ENCODE data around the gene EPS8L1. TPM values are rescaled to one million over a fixed set of nuclear protein-coding genes. Genes with fewer than 3 reads are reported as not detected.

EPS8L1 gene
- total RNA-seq, 1 donor: 0.84 TPM

DNA sequence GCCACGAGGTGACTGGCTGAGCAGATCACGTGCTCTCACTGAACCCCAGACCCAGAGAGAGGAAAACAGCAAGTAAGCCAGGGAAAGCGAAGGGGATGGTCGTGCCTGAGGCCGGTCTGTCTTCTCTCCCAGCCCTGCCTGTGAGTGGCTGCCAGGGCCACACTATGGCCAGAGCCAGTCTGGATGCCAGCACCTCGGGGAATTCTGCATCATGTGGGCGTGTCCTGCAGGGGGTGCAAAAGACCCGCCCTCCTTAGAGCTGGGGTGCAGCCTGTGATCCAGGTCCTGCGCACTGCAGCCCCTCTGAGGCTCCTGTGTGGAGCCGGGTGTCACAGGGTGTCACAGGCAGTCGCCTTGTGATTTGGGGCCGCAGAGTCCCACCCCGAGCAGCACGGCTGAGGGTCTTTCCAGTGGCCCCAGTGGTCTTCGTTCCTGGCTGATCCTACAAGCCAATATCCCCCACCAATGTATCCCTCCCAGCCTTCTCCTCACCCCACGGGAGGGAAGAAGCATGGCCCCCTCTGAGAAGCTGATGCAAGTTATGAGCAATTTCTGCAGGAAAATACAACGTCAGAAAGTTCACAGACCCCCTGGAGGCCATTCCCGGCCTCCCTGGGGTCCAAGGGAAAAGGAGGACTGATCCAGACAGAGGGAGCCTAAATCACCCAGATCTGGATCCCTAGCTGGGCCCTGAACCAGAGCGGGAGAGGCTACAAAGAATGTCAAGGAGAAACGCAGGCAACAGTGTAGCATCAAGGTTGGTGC is 34.0 kb downstream of the EPS8L1 start:
- H3K9me3 ChIP-seq (ENCODE audit: low read depth, low read length): no peaks in the 10 kb centered on the region
- H3K4me1 ChIP-seq (ENCODE audit: insufficient read depth, low read length): no peaks in the 10 kb centered on the region
- H3K4me3 ChIP-seq (ENCODE audit: low read length): no peak overlapping the region
- no peaks in the 10 kb centered on the region for H3K27me3 ChIP-seq (ENCODE audit: insufficient read depth, low read length)

DNA sequence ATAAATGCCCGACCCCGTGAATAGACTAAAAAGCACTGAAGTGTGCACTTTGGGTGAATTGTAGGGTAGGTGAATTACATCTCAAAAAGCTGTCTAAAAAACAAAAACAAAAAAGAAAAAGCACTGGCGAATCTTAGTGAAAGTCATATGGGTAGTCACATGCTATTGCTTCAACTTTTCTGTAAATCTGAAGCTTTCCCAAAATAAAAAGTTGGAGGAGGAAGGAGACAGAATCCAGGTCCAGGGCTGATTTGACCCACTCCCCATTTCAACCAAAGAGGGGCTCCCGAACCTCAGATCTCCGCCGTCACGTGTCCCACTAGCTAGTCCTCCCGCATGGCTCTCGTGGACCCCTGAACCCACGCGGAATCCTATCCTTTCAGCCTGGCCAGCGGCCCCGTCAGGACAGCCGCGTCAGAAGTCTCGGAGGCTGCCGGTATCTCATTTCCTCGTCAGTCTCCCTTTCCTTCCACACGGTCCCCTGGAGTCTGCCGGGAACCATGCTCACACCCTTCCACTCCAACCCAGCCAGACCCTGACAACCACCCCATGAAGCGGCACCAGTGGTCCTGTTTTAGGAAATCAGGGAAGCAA is 35.7 kb downstream of the EPS8L1 start:
- H3K9me3 ChIP-seq (ENCODE audit: low read depth, low read length): no peaks in the 10 kb centered on the region
- H3K27me3 ChIP-seq (ENCODE audit: insufficient read depth, low read length): no peaks in the 10 kb centered on the region
- no peak overlapping the region for H3K4me3 ChIP-seq (ENCODE audit: low read length)
- peaks cover 13% of the 10 kb centered on the region for H3K4me1 ChIP-seq (ENCODE audit: insufficient read depth, low read length)

- Histone ChIP-seq H3K27me3 (ENCODE audit: insufficient read depth, low read length) (no peaks in the 10 kb centered on the region), H3K9me3 (ENCODE audit: low read depth, low read length) (no peaks in the 10 kb centered on the region), H3K4me1 (ENCODE audit: insufficient read depth, low read length) (peaks cover 17% of the 10 kb centered on the region), H3K4me3 (ENCODE audit: low read length) (no peak overlapping the region)
These were observed 36.6 kb downstream of the EPS8L1 start for GRCh38 chr19:55112246-55112776.

DNA sequence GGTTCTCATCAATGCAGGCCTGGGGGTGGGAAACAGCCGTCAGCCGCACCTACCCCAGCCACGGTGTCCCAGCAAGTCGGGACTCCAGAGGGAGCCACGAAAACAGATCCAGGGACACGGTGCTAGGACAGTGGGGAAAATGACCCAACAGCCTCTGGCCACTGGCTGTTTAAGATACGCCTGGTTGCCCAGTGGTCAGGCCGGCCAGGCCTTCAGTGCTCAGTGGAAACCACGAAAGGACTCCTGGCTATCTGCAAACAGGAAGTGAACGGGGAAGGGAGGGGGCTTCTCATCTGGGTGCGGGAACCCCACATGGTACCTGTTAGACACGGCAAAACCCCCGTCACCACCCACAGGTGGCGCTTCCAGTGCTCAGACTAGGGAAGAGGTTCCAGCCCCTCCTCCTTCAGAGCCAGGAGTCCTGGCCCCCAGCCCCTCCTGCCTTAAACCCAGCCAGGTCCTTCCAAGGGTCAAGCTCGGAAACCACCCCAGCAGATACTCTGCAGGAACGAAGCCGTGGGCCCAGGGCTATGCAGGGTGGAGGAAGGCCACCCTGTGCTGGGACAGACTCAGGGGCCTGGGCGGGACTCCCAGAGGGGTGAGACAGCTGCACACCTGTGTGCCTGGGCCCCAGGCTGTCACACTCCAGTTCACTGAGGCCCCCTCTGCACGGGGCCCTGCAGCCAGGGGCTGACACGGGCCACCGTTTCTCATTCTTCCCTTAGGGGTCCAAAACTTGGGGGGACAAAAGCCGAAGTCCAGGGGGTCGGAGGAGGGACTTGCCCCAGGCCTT is 37.3 kb downstream of the EPS8L1 start:
- Histone ChIP-seq H3K4me3 (ENCODE audit: low read length) (no peak overlapping the region), H3K9me3 (ENCODE audit: low read depth, low read length) (no peaks in the 10 kb centered on the region), H3K27me3 (ENCODE audit: insufficient read depth, low read length) (no peaks in the 10 kb centered on the region), H3K4me1 (ENCODE audit: insufficient read depth, low read length) (peaks cover 18% of the 10 kb centered on the region)

DNA sequence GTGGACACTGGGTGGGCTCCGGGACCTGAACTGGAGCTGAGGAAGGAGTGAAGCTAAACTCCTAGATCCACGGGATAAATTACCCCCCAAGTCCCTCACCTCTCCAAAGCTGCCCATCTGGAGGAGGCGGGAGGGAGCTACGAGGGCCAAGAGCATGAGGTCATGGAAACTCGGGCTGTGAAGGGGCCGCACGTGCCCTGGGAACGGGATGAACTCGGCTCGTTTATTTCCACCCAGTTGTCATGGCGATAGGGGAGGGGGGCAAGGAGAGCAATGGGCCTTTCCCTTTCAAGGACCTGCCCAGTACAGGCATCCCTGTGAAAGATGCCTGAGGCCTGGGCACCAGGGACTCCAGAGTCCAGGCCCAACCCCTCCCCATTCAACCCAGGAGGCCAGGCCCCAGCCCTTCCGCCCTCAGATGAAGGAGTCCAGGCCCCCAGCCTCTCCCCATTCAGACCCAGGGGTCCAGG is 37.9 kb downstream of the EPS8L1 start:
- no peak overlapping the region for H3K4me3 ChIP-seq (ENCODE audit: low read length)
- no peaks in the 10 kb centered on the region for H3K9me3 ChIP-seq (ENCODE audit: low read depth, low read length)
- peaks cover 25% of the 10 kb centered on the region for H3K4me1 ChIP-seq (ENCODE audit: insufficient read depth, low read length)
- no peaks in the 10 kb centered on the region for H3K27me3 ChIP-seq (ENCODE audit: insufficient read depth, low read length)

GRCh38 chr19:55114566-55115145 is 39.0 kb downstream of the EPS8L1 start:
- Histone ChIP-seq H3K9me3 (ENCODE audit: low read depth, low read length) (no peaks in the 10 kb centered on the region), H3K4me1 (ENCODE audit: insufficient read depth, low read length) (peaks cover 30% of the 10 kb centered on the region), H3K4me3 (ENCODE audit: low read length) (no peak overlapping the region), H3K27me3 (ENCODE audit: insufficient read depth, low read length) (no peaks in the 10 kb centered on the region)

DNA sequence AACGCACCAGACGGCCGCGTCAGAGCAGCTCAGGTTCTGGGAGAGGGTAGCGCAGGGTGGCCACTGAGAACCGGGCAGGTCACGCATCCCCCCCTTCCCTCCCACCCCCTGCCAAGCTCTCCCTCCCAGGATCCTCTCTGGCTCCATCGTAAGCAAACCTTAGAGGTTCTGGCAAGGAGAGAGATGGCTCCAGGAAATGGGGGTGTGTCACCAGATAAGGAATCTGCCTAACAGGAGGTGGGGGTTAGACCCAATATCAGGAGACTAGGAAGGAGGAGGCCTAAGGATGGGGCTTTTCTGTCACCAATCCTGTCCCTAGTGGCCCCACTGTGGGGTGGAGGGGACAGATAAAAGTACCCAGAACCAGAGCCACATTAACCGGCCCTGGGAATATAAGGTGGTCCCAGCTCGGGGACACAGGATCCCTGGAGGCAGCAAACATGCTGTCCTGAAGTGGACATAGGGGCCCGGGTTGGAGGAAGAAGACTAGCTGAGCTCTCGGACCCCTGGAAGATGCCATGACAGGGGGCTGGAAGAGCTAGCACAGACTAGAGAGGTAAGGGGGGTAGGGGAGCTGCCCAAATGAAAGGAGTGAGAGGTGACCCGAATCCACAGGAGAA is 39.9 kb downstream of the EPS8L1 start:
- Histone ChIP-seq H3K4me1 (ENCODE audit: insufficient read depth, low read length) (peaks cover 30% of the 10 kb centered on the region), H3K27me3 (ENCODE audit: insufficient read depth, low read length) (no peaks in the 10 kb centered on the region), H3K4me3 (ENCODE audit: low read length) (no peak overlapping the region), H3K9me3 (ENCODE audit: low read depth, low read length) (no peaks in the 10 kb centered on the region)

- Histone ChIP-seq H3K9me3 (ENCODE audit: low read depth, low read length) (no peaks in the 10 kb centered on the region), H3K4me1 (ENCODE audit: insufficient read depth, low read length) (peaks cover 30% of the 10 kb centered on the region), H3K4me3 (ENCODE audit: low read length) (peak overlapping the region; percentile 68), H3K27me3 (ENCODE audit: insufficient read depth, low read length) (no peaks in the 10 kb centered on the region)
These were observed 40.7 kb downstream of the EPS8L1 start for GRCh38 chr19:55116232-55116858.

- Histone ChIP-seq H3K9me3 (ENCODE audit: low read depth, low read length) (no peaks in the 10 kb centered on the region), H3K27me3 (ENCODE audit: insufficient read depth, low read length) (no peaks in the 10 kb centered on the region), H3K4me1 (ENCODE audit: insufficient read depth, low read length) (peaks cover 30% of the 10 kb centered on the region), H3K4me3 (ENCODE audit: low read length) (peak within 1 kb of the TSS; percentile 68)
These were observed 41.4 kb downstream of the EPS8L1 start, which contains the start of gene PPP1R12C for GRCh38 chr19:55116859-55117662. Gene PPP1R12C (minus strand): TSS chr19:55117637. CDS start chr19:55117543, 94 bp downstream.

DNA sequence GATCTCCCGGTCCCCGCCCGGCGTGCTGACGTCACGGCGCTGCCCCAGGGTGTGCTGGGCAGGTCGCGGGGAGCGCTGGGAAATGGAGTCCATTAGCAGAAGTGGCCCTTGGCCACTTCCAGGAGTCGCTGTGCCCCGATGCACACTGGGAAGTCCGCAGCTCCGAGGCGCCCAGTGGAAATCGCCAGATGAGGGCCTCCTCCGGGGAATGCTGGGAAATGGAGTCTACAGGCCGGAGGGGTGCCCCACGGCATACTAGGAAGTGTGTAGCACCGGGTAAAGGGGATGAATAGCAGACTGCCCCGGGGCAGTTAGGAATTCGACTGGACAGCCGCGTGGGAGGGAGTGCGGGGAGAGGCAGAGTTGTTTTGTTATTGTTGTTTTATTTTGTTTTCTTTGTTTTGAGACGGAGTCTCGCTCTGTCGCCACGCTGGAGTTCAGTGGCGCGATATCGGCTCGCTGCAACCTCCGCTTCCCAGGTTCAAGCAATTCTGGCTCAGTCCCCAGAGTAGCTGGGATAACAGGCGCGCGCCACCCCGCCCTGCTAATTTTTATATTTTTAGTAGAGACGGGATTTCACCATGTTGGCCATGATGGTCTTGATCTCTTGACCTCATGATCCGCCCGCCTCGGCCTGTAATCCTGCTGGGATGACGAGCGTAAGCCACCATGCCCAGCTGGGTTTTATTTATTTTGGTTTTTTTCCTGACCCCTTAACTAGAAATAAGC is 42.2 kb downstream of the EPS8L1 start:
- peak overlapping the region; percentile 60 for H3K4me3 ChIP-seq (ENCODE audit: low read length)
- H3K9me3 ChIP-seq (ENCODE audit: low read depth, low read length): no peaks in the 10 kb centered on the region
- peaks cover 30% of the 10 kb centered on the region for H3K4me1 ChIP-seq (ENCODE audit: insufficient read depth, low read length)
- no peaks in the 10 kb centered on the region for H3K27me3 ChIP-seq (ENCODE audit: insufficient read depth, low read length)

DNA sequence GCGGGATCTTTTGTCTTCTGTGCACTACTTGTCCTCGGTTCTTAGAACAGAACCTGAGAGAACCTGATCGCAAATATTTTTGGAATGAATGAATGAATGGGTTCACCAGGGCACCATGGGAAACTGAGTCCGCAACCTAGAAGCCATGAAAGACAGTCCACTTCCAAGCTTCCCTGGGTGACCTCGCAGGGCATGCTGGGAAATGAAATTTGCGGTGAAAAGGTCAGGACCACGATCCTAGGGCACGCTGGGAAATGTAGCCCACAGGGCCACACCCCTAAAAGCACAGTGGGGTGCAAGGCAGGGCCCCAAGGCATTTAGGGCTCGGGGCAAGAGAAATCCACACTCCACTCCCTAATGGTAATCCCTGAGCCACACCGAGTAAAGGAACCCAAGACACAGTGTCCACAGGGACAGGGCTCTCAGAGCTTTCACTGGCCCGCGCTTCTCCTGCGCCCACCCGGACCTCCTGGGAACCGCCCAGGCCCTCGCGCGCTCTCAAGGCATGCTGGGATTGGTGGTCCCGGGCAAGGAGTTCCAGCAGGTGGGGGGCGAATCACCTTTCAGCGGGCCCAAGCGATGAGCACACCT is 42.8 kb downstream of the EPS8L1 start:
- no peaks in the 10 kb centered on the region for H3K27me3 ChIP-seq (ENCODE audit: insufficient read depth, low read length)
- H3K4me3 ChIP-seq (ENCODE audit: low read length): peak overlapping the region; percentile 60
- peaks cover 30% of the 10 kb centered on the region for H3K4me1 ChIP-seq (ENCODE audit: insufficient read depth, low read length)
- H3K9me3 ChIP-seq (ENCODE audit: low read depth, low read length): no peaks in the 10 kb centered on the region

DNA sequence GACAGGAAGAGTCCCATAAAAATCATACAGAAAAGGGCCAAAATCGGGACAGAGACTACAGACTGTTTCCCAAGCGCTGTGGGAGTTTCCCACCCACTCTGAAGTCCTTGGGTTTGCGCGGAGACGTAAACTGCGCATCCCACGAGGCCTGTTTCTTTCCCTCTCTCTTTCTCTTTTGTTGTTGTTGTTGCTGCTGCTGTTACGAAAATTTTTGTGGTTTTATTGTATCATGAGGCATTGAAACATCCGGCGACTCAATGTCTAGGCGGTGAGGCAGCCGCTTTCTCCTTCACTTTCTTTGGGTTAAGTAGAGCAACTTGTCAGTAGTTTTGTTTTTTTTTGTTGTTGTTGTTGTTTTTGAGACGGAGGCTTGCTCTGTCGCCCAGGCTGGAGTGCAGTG is 43.4 kb downstream of the EPS8L1 start:
- H3K4me3 ChIP-seq (ENCODE audit: low read length): no peak overlapping the region
- H3K27me3 ChIP-seq (ENCODE audit: insufficient read depth, low read length): no peaks in the 10 kb centered on the region
- no peaks in the 10 kb centered on the region for H3K9me3 ChIP-seq (ENCODE audit: low read depth, low read length)
- peaks cover 30% of the 10 kb centered on the region for H3K4me1 ChIP-seq (ENCODE audit: insufficient read depth, low read length)

DNA sequence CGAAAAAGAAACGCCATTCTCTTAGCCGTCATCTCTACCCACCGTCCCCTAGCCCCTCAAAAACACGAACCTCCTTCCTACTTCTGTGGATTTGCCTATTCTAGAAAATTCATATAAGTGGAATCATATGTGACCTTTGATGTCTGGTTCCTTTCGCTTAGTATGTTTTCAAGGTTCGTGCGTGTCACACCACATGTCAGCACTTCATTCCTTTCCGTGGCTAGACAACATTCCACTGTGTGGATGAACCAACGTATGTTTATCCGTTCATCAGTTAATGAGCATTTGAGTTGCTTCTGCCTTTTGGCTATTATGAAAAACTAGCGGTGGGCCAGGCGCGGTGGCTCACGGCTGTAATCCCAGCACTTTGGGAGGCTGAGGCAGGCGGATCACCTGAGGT is 55.8 kb downstream of the EPS8L1 start:
- Histone ChIP-seq H3K27me3 (ENCODE audit: insufficient read depth, low read length) (peaks cover 7% of the 10 kb centered on the region), H3K4me1 (ENCODE audit: insufficient read depth, low read length) (no peaks in the 10 kb centered on the region)

More for the DNA sequence above, 55.8 kb downstream of the EPS8L1 start:
- Histone ChIP-seq H3K9me3 (ENCODE audit: low read depth, low read length) (no peaks in the 10 kb centered on the region), H3K4me3 (ENCODE audit: low read length) (no peak overlapping the region)
